Transverse colon (tissue), 3 donors: ENCODE measurements around the gene ELFN1.

Experiments
- POLR2A ChIP-seq: fragments of 450-650 bp; IDR thresholded peaks from one replicate; pipeline ENCODE4 v1.6.1; 2016; ENCODE audit warnings: antibody characterized with exemption, mild to moderate bottlenecking, moderate library complexity
- TF ChIP-seq, protein P1 (sequence below), 5 experiments: fragments of 200-600 bp in 3 of 5; fragments of 450-650 bp in 2 of 5; sonication (generic) in 3 of 5; IDR thresholded peaks; 1 replicate in 2 of 5; 2 replicates in 3 of 5; pipeline ENCODE4 v1.5.1; 2016 to 2017; ENCODE audit warnings: antibody characterized with exemption in 5 of 5, inconsistent platforms in 3 of 5, mild to moderate bottlenecking in 2 of 5, moderate library complexity in 1 of 5

DNA sequence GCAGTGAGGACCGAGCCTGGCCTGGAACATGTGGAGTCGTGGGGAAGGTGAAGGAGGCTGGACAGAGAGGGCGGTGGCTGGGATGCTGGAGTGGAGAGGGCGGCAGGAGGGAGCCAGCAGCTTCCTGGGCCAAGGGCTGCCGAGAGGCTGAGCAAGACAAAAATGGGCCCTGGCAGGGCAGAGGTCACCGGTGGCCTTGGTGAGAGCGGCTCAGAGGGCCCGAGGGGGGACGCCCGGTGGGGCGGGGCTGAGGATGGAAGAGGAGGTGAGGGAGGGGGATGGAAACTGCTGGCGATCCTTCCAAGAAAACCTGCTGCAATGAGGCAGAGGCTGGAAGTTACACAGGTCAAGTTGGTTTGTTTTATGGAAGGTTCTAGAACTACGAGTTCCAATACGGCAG is 69.5 kb downstream of the ELFN1 start:
- TF ChIP-seq, protein P1, sequence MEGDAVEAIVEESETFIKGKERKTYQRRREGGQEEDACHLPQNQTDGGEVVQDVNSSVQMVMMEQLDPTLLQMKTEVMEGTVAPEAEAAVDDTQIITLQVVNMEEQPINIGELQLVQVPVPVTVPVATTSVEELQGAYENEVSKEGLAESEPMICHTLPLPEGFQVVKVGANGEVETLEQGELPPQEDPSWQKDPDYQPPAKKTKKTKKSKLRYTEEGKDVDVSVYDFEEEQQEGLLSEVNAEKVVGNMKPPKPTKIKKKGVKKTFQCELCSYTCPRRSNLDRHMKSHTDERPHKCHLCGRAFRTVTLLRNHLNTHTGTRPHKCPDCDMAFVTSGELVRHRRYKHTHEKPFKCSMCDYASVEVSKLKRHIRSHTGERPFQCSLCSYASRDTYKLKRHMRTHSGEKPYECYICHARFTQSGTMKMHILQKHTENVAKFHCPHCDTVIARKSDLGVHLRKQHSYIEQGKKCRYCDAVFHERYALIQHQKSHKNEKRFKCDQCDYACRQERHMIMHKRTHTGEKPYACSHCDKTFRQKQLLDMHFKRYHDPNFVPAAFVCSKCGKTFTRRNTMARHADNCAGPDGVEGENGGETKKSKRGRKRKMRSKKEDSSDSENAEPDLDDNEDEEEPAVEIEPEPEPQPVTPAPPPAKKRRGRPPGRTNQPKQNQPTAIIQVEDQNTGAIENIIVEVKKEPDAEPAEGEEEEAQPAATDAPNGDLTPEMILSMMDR (IDR thresholded peaks at IDR 0.05) = no peak
- no peak for TF ChIP-seq POLR2A
